HS-27A (cell line): ENCODE results near the gene DHRS12.

Experiments used
- DNase-seq: peaks from one replicate; pipeline ENCODE4 v3.0.0-alpha.2; 2012; ENCODE audit warnings: low read depth, missing footprints

DHRS12 gene

GRCh38 chr13:51724721-51725120 is 79.2 kb downstream of the DHRS12 start:
- no peak for DNase-seq

GRCh38 chr13:51723529-51723928 is 80.4 kb downstream of the DHRS12 start:
- no peak for DNase-seq

- DNase-seq, result no peak
Observed at GRCh38 chr13:51721496-51721895, 82.5 kb downstream of the DHRS12 start.

GRCh38 chr13:51719394-51719793 is 84.6 kb downstream of the DHRS12 start:
- DNase-seq, result no peak
